Middle frontal gyrus (tissue), 1 donor: Measurements from ENCODE around the gene ERP27.

Experiments
- DNase-seq: peaks from one replicate; pipeline ENCODE4 v3.0.0-alpha.2; 2015; ENCODE audit warnings: low spot score; ENCODE audit errors: extremely low spot score

The ERP27 gene

GRCh38 chr12:14959916-14960496, 21.7 kb upstream of the ERP27 start:
- DNase-seq = no peak

- no peak for DNase-seq
These were observed 21.1 kb upstream of the ERP27 start for GRCh38 chr12:14959463-14959862.

- no peak for DNase-seq
These were observed 20.7 kb upstream of the ERP27 start for GRCh38 chr12:14959126-14959440.

- DNase-seq = no peak
These were observed 20.2 kb upstream of the ERP27 start for GRCh38 chr12:14958361-14959125.

GRCh38 chr12:14957551-14958168, 19.3 kb upstream of the ERP27 start:
- DNase-seq = no peak

- no peak for DNase-seq
These were observed 18.6 kb upstream of the ERP27 start for GRCh38 chr12:14956905-14957304.

- DNase-seq = no peak
These were observed 17.9 kb upstream of the ERP27 start for GRCh38 chr12:14956024-14956891.

- DNase-seq = no peak
These were observed 15.9 kb upstream of the ERP27 start for GRCh38 chr12:14954269-14954668.

GRCh38 chr12:14953752-14954151, 15.4 kb upstream of the ERP27 start:
- DNase-seq = no peak

GRCh38 chr12:14952299-14952921, 14.1 kb upstream of the ERP27 start:
- DNase-seq = no peak

- DNase-seq = no peak
These were observed 13.5 kb upstream of the ERP27 start for GRCh38 chr12:14951851-14952250.

- no peak for DNase-seq
These were observed 12.8 kb upstream of the ERP27 start for GRCh38 chr12:14950982-14951746.

- DNase-seq = no peak
These were observed 12.1 kb upstream of the ERP27 start for GRCh38 chr12:14950421-14950820.

- no peak for DNase-seq
These were observed 11.3 kb upstream of the ERP27 start for GRCh38 chr12:14949631-14950030.

GRCh38 chr12:14948672-14949071, 10.3 kb upstream of the ERP27 start:
- DNase-seq = no peak

- DNase-seq = no peak
These were observed 8.5 kb upstream of the ERP27 start for GRCh38 chr12:14946861-14947260.

GRCh38 chr12:14946162-14946561, 7.8 kb upstream of the ERP27 start:
- no peak for DNase-seq

- DNase-seq = no peak
These were observed 4.0 kb upstream of the ERP27 start for GRCh38 chr12:14942196-14942931.

- DNase-seq = no peak
These were observed 3.0 kb upstream of the ERP27 start for GRCh38 chr12:14941369-14941768.

- DNase-seq = no peak
These were observed 648 bp downstream of the ERP27 start for GRCh38 chr12:14937689-14938088.
